T-helper 2 cell (primary cell): ENCODE measurements around the gene RNU6-9.
"Not testable (repeated sequence)": the region's sequence is repeated elsewhere in the genome, so short reads cannot be mapped to it uniquely, and the experiment has no call there.

Experiments
- DNase-seq, 5 experiments: peaks; one replicate each; pipeline versions ENCODE4 v3.0.0 to v3.0.0-alpha.2; 2012 to 2022

The RNU6-9 gene

DNA sequence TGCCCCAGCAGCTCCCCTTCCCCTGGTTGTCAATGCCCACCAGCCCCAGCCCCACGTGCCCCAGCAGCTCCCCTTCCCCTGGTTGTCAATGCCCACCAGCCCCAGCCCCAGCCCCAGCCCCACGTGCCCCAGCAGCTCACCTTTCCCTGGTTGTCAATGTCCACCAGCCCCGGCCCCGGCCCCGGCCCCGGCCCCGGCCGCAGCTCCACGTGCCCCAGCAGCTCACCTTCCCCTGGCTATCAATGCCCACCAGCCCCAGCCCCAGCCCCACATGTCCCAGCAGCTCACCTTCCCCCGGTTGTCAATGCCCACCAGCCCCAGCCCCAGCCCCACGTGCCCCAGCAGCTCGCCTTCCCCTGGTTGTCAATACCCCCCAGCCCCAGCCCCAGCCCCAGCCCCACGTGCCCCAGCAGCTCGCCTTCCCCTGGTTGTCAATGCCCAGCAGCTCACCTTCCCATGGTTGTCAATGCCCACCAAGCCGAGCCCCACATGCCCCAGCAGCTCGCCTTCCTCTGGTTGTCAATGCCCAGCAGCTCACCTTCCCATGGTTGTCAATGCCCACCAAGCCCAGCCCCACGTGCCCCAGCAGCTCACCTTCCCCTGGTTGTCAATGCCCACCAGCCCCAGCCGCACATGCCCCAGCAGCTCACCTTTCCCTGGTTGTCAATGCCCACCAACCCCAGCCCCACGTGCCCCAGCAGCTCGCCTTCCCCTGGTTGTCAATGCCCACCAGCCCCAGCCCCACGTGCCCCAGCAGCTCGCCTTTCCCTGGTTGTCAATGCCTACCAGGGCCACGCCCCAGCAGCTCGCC is 14.3 kb upstream of the RNU6-9 start:
- DNase-seq, result not testable (repeated sequence)

DNA sequence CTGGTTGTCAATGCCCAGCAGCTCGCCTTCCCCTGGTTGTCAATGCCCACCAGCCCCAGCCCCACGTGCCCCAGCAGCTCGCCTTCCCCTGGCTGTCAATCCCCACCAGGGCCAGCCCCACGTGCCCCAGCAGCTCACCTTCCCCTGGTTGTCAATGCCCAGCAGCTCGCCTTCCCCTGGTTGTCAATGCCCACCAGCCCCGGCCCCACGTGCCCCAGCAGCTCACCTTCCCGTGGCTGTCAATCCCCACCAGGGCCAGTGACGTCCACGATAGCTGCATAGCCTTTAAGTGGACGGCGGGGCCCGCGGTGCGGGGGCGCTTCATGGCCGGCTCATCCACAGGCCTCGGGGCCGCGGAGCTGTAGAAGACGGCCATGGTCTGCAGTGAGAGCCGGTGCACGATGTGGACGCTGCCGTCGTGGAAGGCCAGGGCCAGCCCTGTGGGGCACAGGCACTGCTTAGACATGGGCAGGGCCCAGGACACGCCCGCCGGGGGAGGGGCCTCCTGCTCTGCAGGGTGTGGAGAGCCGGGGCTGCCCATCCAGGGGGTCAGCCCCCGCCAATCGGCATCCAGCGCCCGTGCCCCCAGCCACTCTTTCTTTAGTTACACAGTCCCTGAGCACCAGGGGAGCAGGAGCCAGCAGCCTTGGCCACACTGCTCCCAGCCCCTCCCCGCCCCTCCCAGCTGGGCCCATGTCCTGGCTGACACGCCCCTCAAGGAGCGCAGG is 13.4 kb upstream of the RNU6-9 start:
- no peak for DNase-seq

DNA sequence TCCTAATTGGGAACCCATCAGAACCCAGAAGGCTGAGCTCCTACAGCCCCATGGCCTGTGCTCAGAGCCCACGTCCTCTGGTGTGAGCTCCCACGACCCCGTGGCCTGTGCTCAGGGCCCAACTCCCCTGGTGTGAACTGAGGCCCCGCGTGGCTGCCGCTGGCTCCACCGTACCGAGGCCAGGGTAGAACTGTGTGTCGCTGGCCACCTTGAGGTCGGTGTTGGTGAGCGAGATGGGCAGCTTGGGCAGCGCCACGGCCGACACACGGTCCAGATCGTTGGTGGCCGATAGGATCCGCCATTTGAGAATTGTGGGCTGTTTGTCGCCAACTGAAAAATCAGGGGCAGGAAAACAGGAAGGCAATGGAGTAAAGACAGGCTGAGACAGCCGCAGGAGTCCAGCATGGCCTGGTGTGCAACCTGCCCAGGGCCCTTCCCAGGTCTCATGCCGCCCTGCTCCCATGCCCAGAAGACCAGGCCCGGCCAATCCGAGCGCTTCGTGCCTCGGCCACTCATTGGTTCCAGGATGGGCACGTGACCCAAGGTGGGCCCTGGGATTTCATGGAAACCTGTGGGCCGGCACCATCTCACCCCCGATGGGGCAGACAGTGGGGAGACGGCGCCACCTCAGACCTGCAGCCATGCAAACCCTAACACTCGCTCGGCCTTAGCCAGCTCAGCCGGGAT is 11.8 kb upstream of the RNU6-9 start:
- no peak for DNase-seq

DNA sequence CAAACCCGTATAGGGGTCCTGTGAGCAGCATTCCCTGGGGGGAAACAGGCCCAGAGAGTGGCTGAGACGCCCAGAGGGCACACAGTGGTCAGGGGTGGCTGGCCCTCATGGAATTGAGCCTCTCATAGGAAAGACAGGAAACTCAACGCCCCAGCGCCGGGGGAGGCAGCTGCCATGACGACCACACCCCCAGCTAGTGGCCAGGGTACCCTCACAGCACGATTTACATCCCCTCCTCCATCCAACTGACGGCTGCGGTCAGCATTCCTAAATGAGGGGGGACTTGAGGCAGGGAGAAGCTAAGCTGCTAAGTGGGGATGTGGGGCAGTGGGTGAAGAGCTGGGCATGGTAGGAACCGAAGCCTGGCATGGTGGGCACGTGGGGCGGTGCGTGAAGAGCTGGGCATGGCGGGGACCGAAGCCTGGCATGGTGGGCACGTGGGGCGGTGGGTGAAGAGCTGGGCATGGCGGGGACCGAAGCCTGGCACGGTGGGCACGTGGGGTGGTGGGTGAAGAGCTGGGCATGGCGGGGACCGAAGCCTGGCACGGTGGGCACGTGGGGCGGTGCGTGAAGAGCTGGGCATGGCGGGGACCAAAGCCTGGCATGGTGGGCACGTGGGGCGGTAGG is 10.3 kb upstream of the RNU6-9 start:
- no peak for DNase-seq

DNA sequence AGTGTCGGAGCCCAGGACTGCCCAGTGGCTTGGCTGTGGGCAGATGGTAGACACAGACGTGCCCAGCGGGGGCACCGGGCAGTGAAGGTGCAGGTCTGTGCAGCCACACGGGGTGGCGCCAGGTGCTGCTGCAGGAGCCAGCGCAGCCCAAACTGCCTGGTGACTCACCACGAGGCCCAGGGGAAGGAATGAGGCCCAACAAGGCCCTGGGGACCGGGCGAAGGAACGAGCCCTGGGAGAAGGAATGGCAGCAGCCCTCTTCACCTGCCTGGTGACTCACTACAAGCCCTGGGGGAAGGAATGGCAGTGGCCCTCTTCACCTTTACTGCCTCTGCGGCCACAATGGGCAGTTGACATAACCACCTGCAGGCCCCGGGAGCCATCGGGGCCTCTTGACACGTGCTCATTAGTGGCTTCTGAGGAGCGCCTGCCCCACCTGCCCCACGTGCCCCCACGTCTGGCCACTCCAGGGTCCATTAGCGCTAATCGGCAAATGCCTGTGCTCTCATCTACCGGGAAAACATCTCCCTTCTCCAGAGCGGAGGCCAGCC is 9.5 kb upstream of the RNU6-9 start:
- DNase-seq, result no peak

DNA sequence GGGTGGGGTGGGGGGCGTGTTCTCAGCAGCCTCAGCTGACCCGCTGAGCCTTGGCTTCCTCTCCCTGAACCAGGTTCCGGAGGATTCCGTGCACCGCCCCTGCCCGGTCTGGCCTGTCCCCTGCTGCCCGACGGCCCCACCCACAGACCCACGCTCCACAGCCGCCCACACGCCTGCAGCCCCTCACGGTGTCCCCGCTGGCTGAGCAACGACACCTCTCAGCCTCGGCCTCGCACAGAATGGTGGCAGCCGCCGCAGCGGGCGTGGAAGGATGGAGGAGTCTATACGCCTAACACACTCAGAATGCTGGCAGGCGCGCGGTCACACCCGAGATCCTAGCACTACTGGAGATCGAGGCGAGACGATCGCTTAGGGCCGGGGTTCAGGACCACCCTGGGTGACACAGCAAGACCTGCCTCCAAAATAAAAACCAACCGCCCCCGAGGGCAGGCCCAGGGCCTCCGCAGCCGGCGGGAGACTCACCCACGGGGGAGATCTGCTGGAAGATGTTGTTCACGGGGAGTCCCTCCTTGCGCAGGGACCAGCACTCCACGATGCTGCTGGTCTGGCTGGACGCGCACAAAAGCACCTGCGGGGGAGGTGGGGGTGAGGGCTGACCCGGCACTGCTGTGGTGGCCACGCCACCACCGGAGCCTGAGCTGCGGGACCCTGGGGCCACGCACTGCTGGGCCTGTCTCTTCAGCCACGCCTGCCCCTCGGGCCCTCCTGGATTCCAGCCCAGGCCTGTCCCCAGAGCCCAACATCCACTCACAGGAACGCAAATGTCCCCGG is 8.7 kb upstream of the RNU6-9 start:
- DNase-seq, result no peak

DNA sequence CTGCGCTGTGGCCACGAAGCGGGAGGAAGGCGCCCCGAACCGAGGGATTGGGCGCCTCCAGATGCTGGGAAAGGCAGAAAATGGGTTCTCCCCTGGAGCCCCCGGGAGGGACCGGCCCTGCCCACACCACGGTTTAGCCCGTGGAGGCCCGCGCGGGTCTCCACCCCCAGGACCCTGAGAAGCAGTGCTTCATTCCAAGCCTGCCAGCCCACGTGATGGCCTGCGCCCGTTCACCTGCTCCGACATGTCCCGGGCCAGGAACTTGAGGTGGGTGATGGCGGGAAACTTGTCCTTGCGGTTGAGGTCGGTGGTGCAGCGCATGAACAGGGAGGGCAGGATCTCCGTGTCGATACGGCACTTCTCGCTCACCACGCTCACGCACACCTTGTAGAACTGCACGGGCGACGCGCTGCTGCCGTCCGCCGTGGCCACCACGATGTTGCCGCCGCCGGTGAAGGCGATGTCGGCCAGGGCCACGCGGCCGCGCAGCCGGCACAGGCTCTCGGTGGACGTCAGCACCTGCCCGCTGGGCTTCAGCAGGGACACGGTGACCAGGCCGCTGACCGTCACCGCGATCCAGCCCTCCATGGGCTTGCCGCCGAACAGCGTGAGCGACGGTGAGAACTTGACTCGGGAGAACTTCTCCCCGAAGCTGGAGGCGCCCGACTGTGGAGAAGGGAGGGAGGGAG is 7.6 kb upstream of the RNU6-9 start:
- DNase-seq, result no peak

DNA sequence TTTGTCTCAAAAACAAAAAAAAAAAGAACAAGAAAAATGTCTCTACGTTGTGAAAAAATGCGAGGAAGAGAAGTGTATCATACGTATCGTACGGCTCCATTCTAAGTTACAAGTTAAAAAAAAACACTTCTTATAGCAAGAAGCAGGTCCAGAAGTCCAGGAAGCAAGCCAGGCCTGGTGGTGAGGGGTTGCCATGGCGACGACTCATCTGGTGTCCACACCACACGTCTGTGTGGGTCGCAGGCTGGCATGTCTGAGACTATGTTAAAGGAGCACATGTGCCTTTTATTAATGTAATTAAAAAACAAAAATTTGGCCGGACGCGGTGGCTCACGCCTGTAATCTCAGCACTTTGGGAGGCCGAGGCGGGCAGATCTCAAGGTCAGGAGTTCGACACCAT is 6.2 kb upstream of the RNU6-9 start:
- no peak for DNase-seq

DNA sequence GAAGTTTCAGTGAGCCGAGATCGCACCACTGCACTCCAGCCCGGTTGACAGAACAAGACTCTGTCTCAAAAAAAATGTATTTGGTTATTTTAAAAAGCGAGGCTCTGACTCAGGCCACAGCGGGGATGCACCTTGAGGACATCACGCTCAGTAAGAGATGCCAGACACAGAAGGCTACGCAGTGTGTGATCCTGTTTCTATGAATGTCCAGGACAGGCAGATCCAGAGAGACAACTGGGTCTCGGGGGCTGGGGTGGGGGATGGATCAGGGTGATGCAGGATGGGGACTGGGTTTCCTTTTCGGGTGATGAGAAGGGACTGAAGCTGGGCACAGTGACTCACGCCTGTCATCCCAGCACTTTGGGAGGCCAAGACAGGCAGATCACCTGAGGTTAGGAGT is 5.7 kb upstream of the RNU6-9 start:
- no peak for DNase-seq

DNA sequence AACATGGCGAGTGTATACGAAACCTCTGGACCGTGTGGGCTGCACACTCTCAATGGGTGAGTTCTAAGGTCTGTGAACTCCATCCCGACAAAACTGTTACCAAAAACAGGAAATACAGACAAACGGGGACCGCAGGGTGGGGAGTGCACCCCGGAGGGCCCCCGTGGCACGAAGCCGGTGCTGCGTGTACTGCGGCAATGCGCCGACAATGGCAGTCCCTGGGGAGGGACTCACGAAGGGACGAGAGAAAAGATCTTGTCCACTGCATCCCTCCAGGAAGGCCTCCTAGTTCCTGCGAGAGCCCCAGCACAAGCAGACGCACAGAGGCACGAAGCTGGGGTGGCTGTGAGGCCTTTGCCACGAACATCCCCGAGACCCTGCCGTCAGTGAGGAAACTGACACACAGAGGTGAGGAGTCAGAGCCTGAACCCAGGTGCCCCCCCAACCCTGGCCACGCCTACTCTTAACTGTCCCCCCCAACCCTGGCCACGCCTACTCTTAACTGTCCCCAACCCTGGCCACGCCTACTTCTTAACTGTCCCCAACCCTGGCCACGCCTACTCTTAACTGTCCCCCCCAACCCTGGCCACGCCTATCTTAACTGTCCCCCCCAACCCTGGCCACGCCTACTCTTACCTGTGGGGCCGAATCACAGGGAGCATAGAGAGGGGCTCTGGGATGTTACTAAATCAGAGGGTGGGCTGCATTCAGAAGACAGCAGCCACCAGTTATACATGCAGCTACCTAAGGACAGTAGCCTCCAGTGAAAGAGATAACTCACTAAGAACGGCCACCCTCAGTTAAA is 4.5 kb upstream of the RNU6-9 start:
- DNase-seq, result peak in 2 of 5 experiments; percentile 63 to 90

DNA sequence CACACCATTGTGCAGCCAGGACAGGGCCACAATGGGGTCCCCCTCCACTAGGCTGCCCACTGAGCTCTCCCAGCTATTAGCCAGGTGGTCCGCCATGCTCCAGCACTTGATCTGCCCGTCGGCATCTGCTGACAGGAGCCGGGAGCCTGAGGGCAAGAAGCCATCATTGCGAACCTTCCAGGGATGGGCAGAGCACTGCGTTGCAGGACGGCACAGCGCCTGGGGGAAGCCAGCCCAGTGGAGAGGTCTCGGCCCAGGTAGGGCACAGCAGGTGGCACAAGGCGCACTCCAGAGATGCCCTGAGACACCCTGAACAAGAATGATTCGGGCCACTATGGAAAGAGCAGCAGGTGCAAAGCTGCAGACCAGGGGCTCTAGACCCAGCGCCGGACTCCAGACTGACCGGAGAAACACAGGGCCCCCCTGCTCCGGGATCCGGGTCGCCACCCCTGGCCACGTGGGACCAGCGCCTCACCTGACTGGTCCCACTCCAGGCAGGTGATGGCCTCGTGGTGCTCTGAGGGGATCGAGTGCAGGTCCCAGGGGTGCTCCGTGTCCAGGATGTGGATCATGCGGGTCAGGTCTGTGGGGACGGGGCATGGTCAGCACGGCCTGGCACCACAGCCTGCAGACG is 3.5 kb upstream of the RNU6-9 start:
- no peak for DNase-seq

DNA sequence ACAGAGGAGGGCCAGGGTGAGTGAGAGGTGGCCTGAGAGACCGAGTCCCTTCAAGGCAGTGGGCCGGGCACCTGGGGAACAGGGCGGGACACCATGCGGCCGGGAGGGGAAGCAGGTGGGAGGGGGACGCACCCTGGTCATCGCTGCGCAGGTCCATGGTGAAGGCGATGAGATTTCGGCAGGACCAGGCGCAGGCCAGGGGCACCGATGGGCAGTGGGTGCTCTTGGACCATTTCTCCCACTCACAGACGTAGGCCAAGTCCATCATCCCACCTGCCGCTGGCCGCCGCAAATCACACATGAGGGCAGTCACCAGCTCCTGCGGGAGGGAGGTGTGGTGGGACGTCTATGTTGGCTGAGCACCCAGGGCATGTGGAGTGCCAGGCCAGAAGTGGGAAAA is 2.5 kb upstream of the RNU6-9 start:
- DNase-seq, result no peak

DNA sequence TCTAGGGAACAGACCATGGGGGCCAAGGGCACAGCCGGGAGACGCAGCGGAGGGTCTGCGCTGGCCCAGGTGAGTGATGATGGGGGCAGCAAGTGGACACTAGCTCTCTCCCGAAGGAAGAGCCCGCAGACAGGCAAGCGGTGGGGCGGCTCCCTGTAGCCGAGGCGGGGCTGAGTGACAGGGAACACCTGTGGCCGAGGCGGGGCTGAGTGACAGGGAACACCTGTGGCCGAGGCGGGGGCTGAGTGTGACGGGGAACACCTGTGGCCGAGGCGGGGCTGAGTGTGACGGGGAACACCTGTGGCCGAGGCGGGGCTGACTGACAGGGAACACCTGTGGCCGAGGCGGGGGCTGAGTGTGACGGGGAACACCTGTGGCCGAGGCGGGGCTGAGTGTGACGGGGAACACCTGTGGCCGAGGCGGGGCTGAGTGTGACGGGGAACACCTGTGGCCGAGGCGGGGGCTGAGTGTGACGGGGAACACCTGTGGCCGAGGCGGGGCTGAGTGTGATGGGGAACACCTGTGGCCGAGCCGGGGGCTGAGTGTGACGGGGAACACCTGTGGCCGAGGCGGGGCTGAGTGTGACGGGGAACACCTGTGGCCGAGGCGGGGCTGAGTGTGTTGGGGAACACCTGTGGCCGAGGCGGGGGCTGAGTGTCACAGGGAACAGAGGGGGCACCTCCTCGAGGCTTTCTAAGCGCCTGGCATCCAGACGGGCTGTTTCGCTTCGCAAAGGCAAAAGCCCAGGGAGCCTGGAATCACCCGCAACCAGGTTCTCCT is 1.7 kb upstream of the RNU6-9 start:
- not testable (repeated sequence) for DNase-seq

DNA sequence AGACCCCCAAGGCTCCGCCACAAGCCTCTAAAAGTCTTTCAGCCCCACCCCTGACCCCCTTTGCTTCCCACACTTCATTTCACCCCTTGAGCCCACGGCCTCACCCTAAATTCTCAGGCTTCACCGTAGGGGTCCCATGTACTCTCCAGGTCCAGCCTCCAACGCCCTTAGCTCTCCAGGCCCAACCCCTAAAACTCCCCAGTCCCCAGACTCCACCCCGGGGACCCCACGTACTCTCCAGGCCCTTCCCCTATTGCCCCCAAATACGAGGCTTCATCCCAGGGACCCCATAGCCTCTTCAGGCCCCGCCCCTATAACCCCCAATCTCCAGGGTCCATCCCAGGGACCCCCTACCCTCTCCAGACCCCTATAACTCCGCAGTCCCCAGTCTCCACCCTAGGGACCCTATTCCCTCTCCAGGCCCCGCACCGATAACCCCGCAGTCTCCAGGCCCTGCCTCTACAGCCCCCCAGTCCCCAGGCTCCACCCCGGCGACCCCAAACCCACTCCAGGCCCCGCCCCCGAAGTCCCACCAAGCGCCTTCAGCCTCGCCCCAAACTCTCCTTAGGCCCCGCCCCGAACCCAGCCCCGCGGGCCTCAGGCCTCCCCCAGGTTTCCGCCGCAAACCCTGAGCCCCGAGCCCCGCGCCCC is 916 bp upstream of the RNU6-9 start:
- no peak for DNase-seq

DNA sequence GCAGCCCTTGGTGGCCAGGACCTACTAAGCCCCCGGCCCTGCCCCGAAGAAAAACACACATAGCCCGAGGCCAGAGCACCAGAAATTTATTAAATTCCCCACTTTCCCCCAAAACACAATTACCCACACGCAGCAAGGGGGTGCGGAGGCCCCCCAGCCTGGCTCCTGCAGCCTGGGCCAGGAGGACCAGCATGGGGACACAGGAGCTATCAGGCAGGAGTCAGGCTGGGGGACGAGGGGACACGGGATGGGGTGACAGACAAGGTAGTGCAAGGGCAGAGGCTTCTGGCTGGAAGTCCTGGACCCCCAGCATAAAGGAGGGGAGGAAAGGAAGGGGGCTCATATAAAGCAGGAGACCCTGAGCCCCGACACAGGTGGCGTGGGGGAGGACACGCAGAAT is 3.1 kb downstream of the RNU6-9 start:
- DNase-seq, result no peak

DNA sequence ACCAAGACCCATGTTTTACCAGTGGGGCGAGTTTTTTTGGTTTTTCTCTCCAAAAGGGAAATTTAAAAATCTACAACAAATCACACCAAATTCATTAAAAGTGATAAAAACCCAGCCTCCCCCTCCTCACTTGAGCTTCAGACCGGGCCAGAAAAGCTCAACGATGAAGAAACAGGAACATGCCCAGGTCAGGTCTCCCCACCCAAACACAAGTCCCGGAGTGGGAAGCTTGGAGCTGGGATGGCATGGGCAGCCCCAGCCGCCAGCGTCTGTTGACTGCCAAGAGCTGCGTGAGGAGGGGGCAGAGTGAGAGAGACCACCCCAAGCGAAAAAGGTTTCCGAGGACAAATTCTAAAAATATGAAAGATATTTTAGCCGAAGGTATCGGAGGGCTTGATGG is 3.7 kb downstream of the RNU6-9 start:
- no peak for DNase-seq

DNA sequence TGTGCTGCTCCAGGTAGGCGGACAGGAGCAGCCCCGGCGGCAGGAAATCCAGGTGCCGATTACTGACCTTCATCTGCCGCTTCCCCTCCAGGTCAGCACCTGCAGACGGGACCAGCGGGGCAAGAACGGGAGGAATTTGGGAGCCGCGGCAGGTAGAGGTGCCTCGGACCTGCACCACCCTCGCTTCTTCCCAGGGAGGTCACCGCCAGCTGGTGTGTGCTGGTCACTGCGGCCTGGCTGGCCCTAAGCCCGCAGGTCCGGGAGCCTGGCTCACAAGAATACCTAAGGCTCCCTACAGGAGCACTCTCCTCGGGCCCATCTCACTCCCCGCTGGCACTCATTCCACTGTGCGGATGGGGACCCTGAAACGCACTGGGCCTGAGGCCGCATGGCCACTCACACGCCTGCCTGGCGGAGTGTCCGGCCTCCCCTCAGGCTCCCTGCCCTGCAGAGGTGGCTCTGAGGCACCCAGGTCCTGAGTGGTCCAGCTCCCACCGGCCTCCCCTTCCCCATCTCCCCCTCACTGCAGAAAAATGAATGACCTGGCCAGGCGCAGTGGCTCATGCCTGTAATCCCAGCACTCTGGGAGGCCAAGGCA is 4.3 kb downstream of the RNU6-9 start:
- no peak for DNase-seq

DNA sequence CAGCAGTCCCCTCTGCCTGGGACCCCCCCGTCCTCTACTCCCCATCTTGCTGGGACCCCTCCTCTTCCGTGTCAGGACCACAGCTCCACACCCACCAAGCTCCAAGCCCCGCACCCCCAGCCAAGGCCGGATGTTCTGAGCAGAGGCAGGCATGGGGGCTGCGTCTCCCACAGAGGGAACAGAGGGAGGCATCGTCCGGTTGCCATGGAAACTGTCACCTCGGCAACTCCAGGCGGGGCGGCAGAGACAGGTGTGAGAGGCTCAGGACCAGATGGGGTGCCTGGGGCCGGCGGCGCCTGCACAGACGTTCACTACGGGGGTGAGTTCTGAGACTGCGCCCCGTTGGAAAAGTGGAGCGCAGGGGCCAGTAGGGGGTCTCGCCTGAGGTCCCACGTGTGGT is 5.4 kb downstream of the RNU6-9 start:
- DNase-seq, result no peak
